HepG2 (cell line): ENCODE measurements around the gene PCNT. TPM values are rescaled to one million over a fixed set of nuclear protein-coding genes. Genes with fewer than 3 reads are reported as not detected.

Source experiments
- ISL2 ChIP-seq: sonication (generic); formaldehyde crosslinking; IDR thresholded peaks from 2 replicates; pipeline ENCODE4 v1.5.0; 2020; ENCODE audit warnings: missing genetic modification reagents
- KDM6A ChIP-seq: IDR thresholded peaks from 2 replicates; pipeline ENCODE4 v1.6.1; 2016; ENCODE audit warnings: low read depth
- MLXIP ChIP-seq: sonication (generic); formaldehyde crosslinking; IDR thresholded peaks from 2 replicates; pipeline ENCODE4 v1.9.0; 2021; ENCODE audit warnings: missing genetic modification reagents, borderline replicate concordance
- MYPOP ChIP-seq: sonication (generic); formaldehyde crosslinking; IDR thresholded peaks from 2 replicates; pipeline ENCODE4 v1.8.1; 2023; ENCODE audit warnings: mild to moderate bottlenecking, moderate library complexity, missing genetic modification reagents
- NFAT5 ChIP-seq: sonication (generic); formaldehyde crosslinking; IDR thresholded peaks from 2 replicates; pipeline ENCODE4 v1.4.0; 2020; ENCODE audit warnings: missing genetic modification reagents
- ZFP36 ChIP-seq: fragments of 150-350 bp; IDR thresholded peaks from 2 replicates; pipeline ENCODE4 v1.6.1; 2018; ENCODE audit warnings: borderline replicate concordance, low read length, low read depth; ENCODE audit not compliant: partially characterized antibody
- ZNF24 ChIP-seq: fragments of 450-650 bp; IDR thresholded peaks from 2 replicates; pipeline ENCODE4 v1.6.1; 2017; ENCODE audit warnings: antibody characterized with exemption, mild to moderate bottlenecking
- ZNF280B ChIP-seq: sonication (generic); formaldehyde crosslinking; IDR thresholded peaks from 2 replicates; pipeline ENCODE4 v1.5.0; 2020; ENCODE audit warnings: missing genetic modification reagents, mild to moderate bottlenecking, borderline replicate concordance
- ZNF646 ChIP-seq: sonication (generic); formaldehyde crosslinking; IDR thresholded peaks from 2 replicates; pipeline ENCODE4 v1.9.0; 2021; ENCODE audit warnings: mild to moderate bottlenecking, missing genetic modification reagents
- polyA plus RNA-seq, 8 experiments: library from polyadenylated mRNA; depleted of rRNA in 3 of 8; stranded (reverse) in 7 of 8; unstranded in 1 of 8; fragments of >200 nt; fragmentation: Illumina TruSeq in 4 of 8; extraction: Trizol in 4 of 8; gene quantifications; 2 replicates each; pipeline versions ENCODE4 v1.2.1 to v1.2.3, GENCODE V29; 2011 to 2016; ENCODE audit warnings: low read depth in 4 of 8, missing spikeins in 1 of 8, mixed read lengths in 1 of 8; ENCODE audit not compliant: insufficient read depth in 1 of 8
- total RNA-seq, 5 experiments: library from RNA; depleted of rRNA; stranded (reverse); fragments of >200 nt; fragmentation: Illumina TruSeq; extraction: Trizol; gene quantifications; 2 replicates each; pipeline ENCODE4 v1.2.3, GENCODE V29; 2016; ENCODE audit warnings: low read depth in 1 of 5

PCNT gene
- total and polyA plus RNA-seq, 2 of the 13 experiments (the other 11 are each of a cell fraction or from before 2014, with no cell fraction given): 5.6 to 12.4 TPM

- TF ChIP-seq KDM6A (CRISPR knock-in tag) (no peak), NFAT5 (no peak), ZNF280B (CRISPR knock-in tag) (no peak), ZNF24 (no peak), ZNF646 (no peak), MYPOP (CRISPR knock-in tag) (no peak), ZFP36 (no peak), ISL2 (CRISPR knock-in tag) (0 out of 2 replicates have a peak, but pooled peaks have one; percentile 12), MLXIP (no peak)
Observed at GRCh38 chr21:46322351-46323226, 1.4 kb upstream of the PCNT start (continued).
